Measurements from ENCODE around the gene NOXA1.

Gene NOXA1

GRCh38 chr9:137480686-137481683 is 57.8 kb downstream of the NOXA1 start:
- Histone ChIP-seq H3K27ac (no peak overlapping the region), H3K4me2 (peak overlapping the region; percentile 52; the same call in 1 of the 2 replicates)

DNA sequence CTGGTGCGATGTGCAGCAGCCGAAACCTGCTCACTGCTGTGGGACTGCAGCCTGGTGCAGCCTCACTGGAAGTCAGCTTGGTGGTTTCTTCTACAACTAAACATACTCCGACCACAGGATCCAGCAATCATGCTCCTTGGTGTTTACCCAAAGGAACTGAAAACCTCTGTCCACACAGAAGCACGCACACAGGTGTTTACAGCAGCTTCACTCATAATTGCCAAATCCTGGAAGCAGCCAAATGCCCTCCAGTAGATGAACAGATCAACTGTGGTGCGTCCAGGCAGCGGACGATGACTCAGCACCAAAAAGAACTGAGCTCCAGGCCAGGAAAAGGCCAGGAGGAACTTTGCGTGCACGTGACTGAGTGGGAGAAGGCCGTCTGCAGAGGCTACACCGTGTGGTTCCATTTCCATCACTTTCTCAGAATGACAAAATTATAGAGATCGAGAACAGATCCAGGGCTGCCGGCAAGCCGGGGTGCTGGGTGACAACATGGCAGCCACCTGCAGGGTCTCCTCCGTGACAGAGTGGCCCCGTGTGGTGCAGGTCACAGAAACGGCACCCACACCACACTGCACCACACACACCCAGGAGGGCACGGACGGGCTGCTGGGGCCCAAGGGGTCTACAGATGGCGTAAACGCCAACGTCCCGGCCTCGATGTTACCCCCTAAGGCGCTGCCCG is 59.0 kb downstream of the NOXA1 start:
- Histone ChIP-seq H3K36me3 (peaks cover 7% of the 10 kb centered on the region; the same call in 1 of the 2 replicates), H3K4me3 (no peak overlapping the region), H3K9me3 (peaks cover 1% of the 10 kb centered on the region), H3K27me3 (no peaks in the 10 kb centered on the region), H4K20me1 (0 out of 2 replicates have a peak, but pooled peaks cover 7% of the 10 kb centered on the region), H3K4me2 (peak overlapping the region; percentile 52), H3K4me1 (peaks cover 36% of the 10 kb centered on the region), H3K27ac (peak overlapping the region; percentile 10; the same call in 1 of the 2 replicates), H3K9ac (no peak overlapping the region)
- no peak for TF ChIP-seq Cebpa-rat (IDR thresholded peaks at IDR 0.05)

More at GRCh38 chr9:137480686-137481683, 57.8 kb downstream of the NOXA1 start:
- no peaks in the 10 kb centered on the region for H4K20me1 ChIP-seq
- TF ChIP-seq Cebpa-rat (IDR thresholded peaks at IDR 0.05), result no peak
- no peak overlapping the region for H3K4me3 ChIP-seq
- peaks cover 24% of the 10 kb centered on the region for H3K4me1 ChIP-seq
- peaks cover 15% of the 10 kb centered on the region; the same call in 1 of the 2 replicates for H3K36me3 ChIP-seq
- H3K27me3 ChIP-seq, result no peaks in the 10 kb centered on the region
- peaks cover 14% of the 10 kb centered on the region for H3K9me3 ChIP-seq
- no peak overlapping the region for H3K9ac ChIP-seq

Measured in BLaER1 (cell line).